Mucosa of descending colon (tissue), 3 donors: ENCODE data around the gene SCNN1B. TPM values are rescaled to one million over a fixed set of nuclear protein-coding genes. Genes with fewer than 3 reads are reported as not detected.
"Not testable (repeated sequence)": the region's sequence is repeated elsewhere in the genome, so short reads cannot be mapped to it uniquely, and the experiment has no call there.

Experiments used
- ATAC-seq: fragments of 200-7000 bp; cut with Tn5 transposase; one replicate; pipeline ENCODE4 v1.9.1; 2020; ENCODE audit warnings: mild to moderate bottlenecking, moderate library complexity
- DNase-seq, 3 donors: peaks; one replicate each; pipeline ENCODE4 v3.0.0-alpha.2; 2020
- H3K36me3 ChIP-seq: fragments of 200-600 bp; one replicate; pipeline ENCODE4 v1.8.0; 2021; ENCODE audit warnings: low read depth, mild to moderate bottlenecking
- H3K4me1 ChIP-seq: fragments of 200-600 bp; one replicate; pipeline ENCODE4 v1.8.0; 2021; ENCODE audit warnings: low read depth, mild to moderate bottlenecking
- H3K4me3 ChIP-seq: fragments of 200-600 bp; one replicate; pipeline ENCODE4 v1.8.0; 2021; ENCODE audit warnings: mild to moderate bottlenecking
- H3K9me3 ChIP-seq: fragments of 200-600 bp; one replicate; pipeline ENCODE4 v1.8.0; 2021; ENCODE audit warnings: mild to moderate bottlenecking
- intact Hi-C, 2 donors: fragments of 100-400 bp; cut with DNase I in 1 of 2; cut with micrococcal nuclease in 1 of 2; formaldehyde crosslinking; loops; one replicate each; pipeline versions ENCODE4 v1.11.0 to v1.11.1; 2022; cut with DNase I, micrococcal nuclease
- total RNA-seq, 3 donors: library from RNA; stranded (reverse); fragmentation: NEBNext Ultra II Directional in 2 of 3; extraction: Animal tissue kit (Norgen Biotek cat#: 25700) in 2 of 3; gene quantifications; one replicate each; pipeline versions ENCODE4 v1.2.1 to v1.2.4, GENCODE V29; 2021 to 2023
- TF ChIP-seq, protein P1 (sequence below): fragments of 200-600 bp; IDR thresholded peaks from one replicate; pipeline ENCODE4 v1.8.0; 2022; ENCODE audit warnings: antibody characterized with exemption, mild to moderate bottlenecking
- donor health status: DM: no; HTN: no; CAD: no; lungs with moderate emphysema.
- donor health status: DM: no; HTN: no; CAD: no.
- donor health status: DM: no; HTN: yes; CAD: no.

SCNN1B gene
- total RNA-seq, 3 donors from 2014 or later: 164 to 452 (median 204) TPM

GRCh38 chr16:23384878-23385277, 82.8 kb downstream of the SCNN1B start:
- intact Hi-C loops: no loop called here
- peak in 1 of 3 donors; percentile 2 for DNase-seq
- no peaks in the 10 kb centered on the region for H3K4me1 ChIP-seq
- no peaks in the 10 kb centered on the region for H3K9me3 ChIP-seq
- no peaks in the 10 kb centered on the region for H3K36me3 ChIP-seq
- no peak overlapping the region for H3K4me3 ChIP-seq
- ATAC-seq: no peak
- TF ChIP-seq, protein P1, sequence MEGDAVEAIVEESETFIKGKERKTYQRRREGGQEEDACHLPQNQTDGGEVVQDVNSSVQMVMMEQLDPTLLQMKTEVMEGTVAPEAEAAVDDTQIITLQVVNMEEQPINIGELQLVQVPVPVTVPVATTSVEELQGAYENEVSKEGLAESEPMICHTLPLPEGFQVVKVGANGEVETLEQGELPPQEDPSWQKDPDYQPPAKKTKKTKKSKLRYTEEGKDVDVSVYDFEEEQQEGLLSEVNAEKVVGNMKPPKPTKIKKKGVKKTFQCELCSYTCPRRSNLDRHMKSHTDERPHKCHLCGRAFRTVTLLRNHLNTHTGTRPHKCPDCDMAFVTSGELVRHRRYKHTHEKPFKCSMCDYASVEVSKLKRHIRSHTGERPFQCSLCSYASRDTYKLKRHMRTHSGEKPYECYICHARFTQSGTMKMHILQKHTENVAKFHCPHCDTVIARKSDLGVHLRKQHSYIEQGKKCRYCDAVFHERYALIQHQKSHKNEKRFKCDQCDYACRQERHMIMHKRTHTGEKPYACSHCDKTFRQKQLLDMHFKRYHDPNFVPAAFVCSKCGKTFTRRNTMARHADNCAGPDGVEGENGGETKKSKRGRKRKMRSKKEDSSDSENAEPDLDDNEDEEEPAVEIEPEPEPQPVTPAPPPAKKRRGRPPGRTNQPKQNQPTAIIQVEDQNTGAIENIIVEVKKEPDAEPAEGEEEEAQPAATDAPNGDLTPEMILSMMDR: no peak

DNA sequence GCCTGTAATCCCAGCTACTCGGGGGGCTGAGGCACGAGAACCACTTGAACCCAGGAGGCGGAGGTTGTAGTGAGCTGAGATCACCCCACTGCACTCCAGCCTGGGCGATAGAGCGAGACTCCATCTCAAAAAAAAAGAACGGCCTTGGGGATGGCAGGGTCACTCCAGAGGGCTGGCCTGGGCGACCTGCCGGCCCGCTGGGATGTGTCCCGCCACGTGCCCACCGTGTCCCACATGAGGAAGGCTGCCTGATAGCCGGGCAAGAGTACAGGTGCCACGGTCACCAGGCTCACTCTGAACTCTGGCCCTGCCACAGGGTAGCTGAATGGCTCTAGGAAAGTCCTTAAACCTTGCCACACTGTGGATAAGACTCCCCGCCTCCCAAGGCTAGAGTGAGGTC, 83.3 kb downstream of the SCNN1B start:
- intact Hi-C loops: no loop called here
- Histone ChIP-seq H3K36me3 (no peaks in the 10 kb centered on the region), H3K4me3 (no peak overlapping the region), H3K4me1 (no peaks in the 10 kb centered on the region), H3K9me3 (no peaks in the 10 kb centered on the region)
- DNase-seq (peak in 1 of 3 donors; percentile 5), ATAC-seq (no peak)
- TF ChIP-seq, protein P1: no peak

DNA sequence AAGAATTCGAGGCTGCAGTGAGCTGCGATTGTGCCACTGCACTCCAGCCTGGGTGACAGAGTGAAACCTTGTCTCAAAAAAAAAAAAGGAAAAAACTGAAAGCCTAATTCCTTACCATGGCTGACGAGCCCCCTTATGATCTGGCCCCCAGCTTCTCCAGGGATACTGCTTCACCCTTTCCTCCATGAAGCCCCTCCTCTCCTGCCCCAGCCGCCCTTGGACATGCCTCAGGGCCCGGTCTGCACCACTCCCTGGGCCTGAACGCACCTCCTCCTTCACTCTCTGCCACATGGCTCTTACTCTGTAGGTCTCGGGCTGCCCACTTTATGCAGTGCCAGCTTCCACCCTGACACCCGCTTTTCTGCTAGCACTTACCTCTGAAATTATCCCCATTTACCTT, 85.6 kb downstream of the SCNN1B start:
- intact Hi-C loops: no loop called here
- no peak overlapping the region for H3K4me3 ChIP-seq
- ATAC-seq (no peak), DNase-seq (peak in 1 of 3 donors; percentile 10)
- H3K4me1 ChIP-seq: no peaks in the 10 kb centered on the region
- TF ChIP-seq, protein P1: no peak
- H3K9me3 ChIP-seq: no peaks in the 10 kb centered on the region
- H3K36me3 ChIP-seq: no peaks in the 10 kb centered on the region

GRCh38 chr16:23388786-23389185, 86.7 kb downstream of the SCNN1B start:
- intact Hi-C loops: no loop called here
- peaks cover 5% of the 10 kb centered on the region for H3K4me1 ChIP-seq
- H3K4me3 ChIP-seq: no peak overlapping the region
- H3K36me3 ChIP-seq: no peaks in the 10 kb centered on the region
- no peaks in the 10 kb centered on the region for H3K9me3 ChIP-seq
- DNase-seq: peak in 1 of 3 donors; percentile 17
- TF ChIP-seq, protein P1: no peak
- no peak for ATAC-seq

GRCh38 chr16:23389201-23389600, 87.1 kb downstream of the SCNN1B start:
- no peak overlapping the region for H3K4me3 ChIP-seq
- H3K9me3 ChIP-seq: no peaks in the 10 kb centered on the region
- peaks cover 5% of the 10 kb centered on the region for H3K4me1 ChIP-seq
- intact Hi-C loops: no loop called here
- ATAC-seq: no peak
- TF ChIP-seq, protein P1: no peak
- no peaks in the 10 kb centered on the region for H3K36me3 ChIP-seq
- DNase-seq: peak in 2 of 3 donors; percentile 16 to 20

GRCh38 chr16:23389936-23390335, 87.8 kb downstream of the SCNN1B start:
- ATAC-seq, H3K36me3 ChIP-seq, H3K4me3 ChIP-seq, H3K9me3 ChIP-seq, intact Hi-C loops, H3K4me1 ChIP-seq: not testable (repeated sequence)
- DNase-seq: peak in 1 of 3 donors; percentile 6
